SK-N-MC (cell line): ENCODE data around the gene CBS.
A peak's percentile ranks its signal among the peaks of the same experiment; 100 is the strongest.
"Not testable (repeated sequence)": the region's sequence is repeated elsewhere in the genome, so short reads cannot be mapped to it uniquely, and the experiment has no call there.

Experiments used
- DNase-seq: peaks from one replicate; pipeline ENCODE4 v3.0.0-alpha.2; 2011; ENCODE audit warnings: low read depth, low spot score
- H3K27ac ChIP-seq: fragments of 200-600 bp; sonication (generic); 2 replicates; pipeline ENCODE4 v1.5.1; 2016; ENCODE audit warnings: mixed run types
- H3K36me3 ChIP-seq: fragments of 200-600 bp; sonication (generic); 2 replicates; pipeline ENCODE4 v1.6.1; 2017; ENCODE audit warnings: antibody characterized with exemption, low read length, mixed read lengths; ENCODE audit not compliant: insufficient read depth
- H3K4me3 ChIP-seq: fragments of 200-600 bp; sonication (generic); 2 replicates; pipeline ENCODE4 v1.5.1; 2016
- H3K9ac ChIP-seq: fragments of 200-600 bp; sonication (generic); 2 replicates; pipeline ENCODE4 v1.8.0; 2017; ENCODE audit warnings: mixed run types, mixed read lengths; ENCODE audit not compliant: insufficient read length
- H3K9me3 ChIP-seq: fragments of 200-600 bp; sonication (generic); 2 replicates; pipeline ENCODE4 v1.6.1; 2017; ENCODE audit warnings: low read depth, mild to moderate bottlenecking, antibody characterized with exemption, low read length, moderate library complexity, mixed read lengths
- EZH2 ChIP-seq: fragments of 200-600 bp; sonication (generic); IDR thresholded peaks from one replicate; pipeline ENCODE4 v1.6.1; 2017; ENCODE audit warnings: antibody characterized with exemption
- FOXP2 ChIP-seq: optimal IDR thresholded peaks from 2 replicates; pipeline ENCODE3; 2011; ENCODE audit warnings: mild to moderate bottlenecking, moderate library complexity; ENCODE audit not compliant: insufficient read depth; ENCODE audit errors: extremely low read length, control extremely low read depth
- POLR2AphosphoS5 ChIP-seq: IDR thresholded peaks from 2 replicates; pipeline ENCODE4 v1.6.1; 2012; ENCODE audit warnings: mild to moderate bottlenecking, low read depth, low read length, borderline replicate concordance

The CBS gene

DNA sequence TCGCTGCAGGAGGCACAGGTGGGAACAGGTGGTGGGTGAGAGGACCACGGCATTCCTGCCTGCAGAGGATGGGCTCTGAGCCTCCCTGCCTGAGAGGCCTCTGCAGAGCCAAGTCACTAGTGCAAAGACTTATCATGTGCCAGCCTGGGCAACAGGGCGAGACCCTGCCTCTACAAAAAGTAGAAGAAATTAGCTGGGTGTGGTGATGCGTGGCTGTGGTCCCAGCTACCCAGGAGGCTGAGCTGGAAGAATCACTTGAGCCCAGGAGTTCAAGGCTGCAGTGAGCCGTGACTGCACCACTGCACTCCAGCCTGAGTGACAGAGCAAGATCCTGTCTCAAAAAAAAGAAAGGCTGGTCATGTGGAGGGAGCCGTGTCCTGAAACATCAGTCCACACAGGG is 54.9 kb downstream of the CBS start:
- TF ChIP-seq EZH2, result no peak
- no peak for TF ChIP-seq FOXP2
- TF ChIP-seq POLR2AphosphoS5, result no peak
- no peak overlapping the region for H3K9ac ChIP-seq

DNA sequence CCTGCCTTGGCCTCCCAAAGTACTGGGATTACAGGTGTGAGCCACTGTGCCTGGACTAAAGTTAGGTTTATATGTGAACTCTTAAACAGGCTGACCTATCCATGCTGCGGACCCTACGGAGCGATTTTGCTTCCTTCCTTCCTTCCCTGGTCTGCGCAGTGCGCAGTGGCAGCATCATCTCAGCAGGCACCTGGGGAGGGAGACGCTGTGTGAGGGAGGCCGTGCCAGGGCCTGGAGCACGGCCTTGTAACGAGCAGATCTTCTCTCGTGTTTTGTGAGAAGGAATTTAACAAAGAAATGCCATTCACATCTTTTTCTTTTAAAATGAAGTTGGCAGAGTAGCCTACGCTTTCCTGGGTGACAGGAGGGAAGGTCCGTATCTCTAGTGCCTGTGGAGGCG is 55.5 kb downstream of the CBS start:
- Histone ChIP-seq H3K36me3 (peaks cover 45% of the 10 kb centered on the region), H3K27ac (no peak overlapping the region), H3K4me3 (no peak overlapping the region), H3K9ac (no peak overlapping the region), H3K9me3 (no peaks in the 10 kb centered on the region)
- no peak for DNase-seq
- no peak for TF ChIP-seq FOXP2
- TF ChIP-seq EZH2, result no peak
- TF ChIP-seq POLR2AphosphoS5, result no peak

More for the DNA sequence above, 54.9 kb downstream of the CBS start:
- DNase-seq, result no peak
- Histone ChIP-seq H3K9me3 (no peaks in the 10 kb centered on the region), H3K4me3 (no peak overlapping the region), H3K36me3 (peaks cover 40% of the 10 kb centered on the region), H3K27ac (no peak overlapping the region)

GRCh38 chr21:43018519-43018918 is 57.1 kb downstream of the CBS start:
- Histone ChIP-seq H3K9me3 (no peaks in the 10 kb centered on the region), H3K36me3 (peaks cover 44% of the 10 kb centered on the region)
- no peak for DNase-seq

DNA sequence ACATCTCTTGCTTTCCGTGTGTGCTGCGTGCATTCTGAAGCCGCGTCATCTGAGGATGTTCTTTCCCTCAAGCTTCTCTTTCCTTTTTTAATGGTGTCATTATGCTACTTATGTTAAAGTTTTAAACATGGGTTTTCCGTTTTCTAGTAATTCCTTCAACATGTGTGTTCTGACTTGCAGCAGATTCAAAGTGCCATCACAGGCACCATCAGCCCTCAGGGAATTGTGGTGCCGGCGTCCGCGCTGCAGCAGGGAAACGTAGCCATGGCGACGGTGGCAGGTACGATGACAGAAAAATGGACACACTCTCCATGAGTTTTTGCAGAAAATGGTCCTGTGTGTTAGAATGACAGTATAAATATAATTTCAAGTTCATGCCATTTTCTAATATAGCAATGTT is 58.9 kb downstream of the CBS start:
- H3K9me3 ChIP-seq, result no peaks in the 10 kb centered on the region
- no peak overlapping the region for H3K9ac ChIP-seq
- H3K4me3 ChIP-seq, result peak overlapping the region; percentile 35; the same call in 1 of the 2 replicates
- H3K27ac ChIP-seq, result 0 out of 2 replicates have a peak overlapping the region, but pooled peaks have one; percentile 26
- no peak for DNase-seq
- TF ChIP-seq FOXP2, result no peak
- no peak for TF ChIP-seq POLR2AphosphoS5
- no peak for TF ChIP-seq EZH2
- H3K36me3 ChIP-seq, result peaks cover 48% of the 10 kb centered on the region

More at GRCh38 chr21:43018519-43018918, 57.1 kb downstream of the CBS start:
- Histone ChIP-seq H3K9ac (no peak overlapping the region), H3K27ac (no peak overlapping the region), H3K4me3 (no peak overlapping the region)
- TF ChIP-seq EZH2 (no peak), FOXP2 (no peak), POLR2AphosphoS5 (no peak)

- DNase-seq, result no peak
- Histone ChIP-seq H3K36me3 (peaks cover 49% of the 10 kb centered on the region), H3K9ac (no peak overlapping the region), H3K27ac (0 out of 2 replicates have a peak overlapping the region, but pooled peaks have one; percentile 26), H3K4me3 (peak overlapping the region; percentile 35; the same call in 1 of the 2 replicates), H3K9me3 (no peaks in the 10 kb centered on the region)
- TF ChIP-seq POLR2AphosphoS5 (no peak), EZH2 (no peak), FOXP2 (no peak)
These were observed 59.6 kb downstream of the CBS start for GRCh38 chr21:43015906-43016540.

GRCh38 chr21:43012596-43012995 is 63.0 kb downstream of the CBS start:
- Histone ChIP-seq H3K27ac (no peak overlapping the region), H3K36me3 (peaks cover 58% of the 10 kb centered on the region), H3K9ac (no peak overlapping the region), H3K4me3 (no peak overlapping the region), H3K9me3 (no peaks in the 10 kb centered on the region)
- no peak for TF ChIP-seq FOXP2
- TF ChIP-seq POLR2AphosphoS5, result no peak
- no peak for TF ChIP-seq EZH2
- DNase-seq, result no peak

DNA sequence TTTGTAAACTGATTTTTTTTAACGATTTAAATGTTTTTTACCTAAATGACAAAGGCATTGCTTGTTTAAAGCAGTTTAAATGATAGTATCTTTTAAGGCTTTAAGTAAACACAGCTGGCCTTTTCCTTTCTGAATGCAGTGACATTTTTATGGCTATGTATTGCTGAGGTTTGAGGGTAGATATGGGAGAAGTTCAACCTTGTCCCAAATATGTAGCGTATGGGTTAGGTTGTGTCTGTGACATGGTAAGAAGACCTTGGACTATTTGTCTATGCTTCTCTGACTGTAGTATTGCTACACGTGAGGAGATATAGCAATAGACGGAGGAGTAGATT is 68.8 kb downstream of the CBS start:
- H3K27ac ChIP-seq, result no peak overlapping the region
- H3K36me3 ChIP-seq, result peaks cover 43% of the 10 kb centered on the region
- no peaks in the 10 kb centered on the region for H3K9me3 ChIP-seq
- DNase-seq, result no peak
- H3K9ac ChIP-seq, result no peak overlapping the region
- TF ChIP-seq EZH2 (no peak), FOXP2 (no peak), POLR2AphosphoS5 (no peak)
- no peak overlapping the region for H3K4me3 ChIP-seq

DNA sequence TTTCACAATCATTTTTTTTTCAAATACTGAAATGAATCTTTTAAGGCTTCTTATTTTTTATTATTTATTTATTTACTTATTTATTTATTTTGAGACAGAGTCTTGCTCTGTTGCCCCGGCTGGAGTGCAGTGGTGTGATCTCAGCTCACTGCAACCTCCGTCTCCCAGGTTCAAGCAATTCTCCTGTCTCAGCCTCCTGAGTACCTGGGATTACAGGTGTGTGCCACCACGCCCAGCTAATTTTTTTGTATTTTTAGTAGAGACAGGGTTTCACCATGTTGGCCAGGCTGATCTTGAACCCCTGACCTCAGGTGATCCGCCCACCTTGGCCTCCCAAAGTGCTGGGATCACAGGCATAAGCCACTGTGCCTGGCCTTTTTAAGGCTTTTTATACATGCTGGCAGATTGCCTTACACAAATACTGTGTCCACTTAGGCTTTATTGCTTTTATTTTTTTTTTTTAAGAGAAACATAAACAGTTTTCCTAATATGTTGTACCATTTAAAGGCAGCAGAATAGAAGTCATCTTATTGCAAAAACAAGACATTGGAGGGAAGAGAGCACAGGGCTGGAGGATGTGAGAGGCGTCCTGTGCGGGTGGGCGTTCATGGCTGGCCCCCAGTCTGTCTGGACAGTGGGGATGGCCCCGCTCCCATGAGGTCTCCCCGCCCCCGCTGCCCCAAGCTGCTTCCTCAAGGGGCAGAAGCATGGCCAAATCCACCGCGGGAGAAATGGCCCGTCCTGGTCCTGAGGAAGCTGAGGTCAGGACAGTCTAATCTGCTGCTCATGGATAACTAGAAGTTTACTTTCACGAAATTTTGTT is 69.4 kb downstream of the CBS start:
- peaks cover 37% of the 10 kb centered on the region for H3K36me3 ChIP-seq
- not testable (repeated sequence) for H3K4me3 ChIP-seq, H3K9ac ChIP-seq, H3K27ac ChIP-seq, DNase-seq, H3K9me3 ChIP-seq
